ENCODE data around the gene SLC35A1. TPM values are rescaled to one million over a fixed set of nuclear protein-coding genes. Genes with fewer than 3 reads are reported as not detected.

Gene SLC35A1
- total RNA-seq (10 to 100 TPM; 16.5 to 17.2 TPM), polyA plus RNA-seq (ENCODE audit: insufficient read depth, low read depth, low replicate concordance) (20.2 TPM)
- long read RNA-seq, donor 1, transcript SLC35A1-201 (8 exons, 1,851 nt), result major isoform, 7 of 17 reads
- long read RNA-seq, donor 1, partial matches to known transcripts, result 10 of 17 reads
- long read RNA-seq, donor 1, other reads (novel, unspliced or antisense), result 0 of 17 reads
- long read RNA-seq, donor 2, transcript SLC35A1-201 (8 exons, 1,851 nt), result major isoform, 8 of 8 reads
- long read RNA-seq, donor 2, partial matches to known transcripts, result 0 of 8 reads
- long read RNA-seq, donor 2, other reads (novel, unspliced or antisense), result 0 of 8 reads

- no peaks in the 10 kb centered on the region for H3K27me3 ChIP-seq
- H3K4me3 ChIP-seq, result peak within 1 kb of the TSS; percentile 86 to 99
- H3K9me3 ChIP-seq, result no peaks in the 10 kb centered on the region
- TF ChIP-seq CTCF (IDR thresholded peaks at IDR 0.05) (peak; percentile 11 to 42 (median 29)), POLR2A (IDR thresholded peaks at IDR 0.05) (peak; percentile 43)
- peak within 1 kb of the TSS; percentile 89 to 95 for H3K27ac ChIP-seq
- peak; percentile 91 for DNase-seq
- intact Hi-C loops (cut with DNase I; ENCODE audit: low total_unique reads), result no loop called here
- 0% methylated on average over 6 to 29 of the region's 70 CpGs for WGBS, 2 donors
- H3K36me3 ChIP-seq (ENCODE audit: low read depth, missing control alignments), result no peaks in the 10 kb centered on the region
- peaks cover 6% of the 10 kb centered on the region for H3K4me1 ChIP-seq
Measured at GRCh38 chr6:87472525-87473418, at the start of gene SLC35A1. TSS of gene SLC35A1 (plus strand) at chr6:87472974. CDS start at chr6:87473004, 30 bp downstream.

- H3K9me3 ChIP-seq, result no peaks in the 10 kb centered on the region
- 91 to 99% methylated on average over 4 of the region's 4 CpGs for WGBS, 2 donors
- no peak for TF ChIP-seq POLR2A (IDR thresholded peaks at IDR 0.05)
- no peak for TF ChIP-seq CTCF (IDR thresholded peaks at IDR 0.05)
- H3K36me3 ChIP-seq (ENCODE audit: low read depth, missing control alignments), result no peaks in the 10 kb centered on the region
- intact Hi-C loops (cut with DNase I; ENCODE audit: low total_unique reads), result no loop called here
- DNase-seq, result no peak
- no peaks in the 10 kb centered on the region for H3K27me3 ChIP-seq
- no peaks in the 10 kb centered on the region for H3K4me1 ChIP-seq
- no peak overlapping the region for H3K4me3 ChIP-seq
- H3K27ac ChIP-seq, result no peak overlapping the region
Measured at GRCh38 chr6:87426789-87427188, 46.0 kb upstream of the SLC35A1 start.

- no peak overlapping the region for H3K4me3 ChIP-seq
- no peaks in the 10 kb centered on the region for H3K9me3 ChIP-seq
- H3K4me1 ChIP-seq, result no peaks in the 10 kb centered on the region
- H3K36me3 ChIP-seq (ENCODE audit: low read depth, missing control alignments), result no peaks in the 10 kb centered on the region
- H3K27me3 ChIP-seq, result no peaks in the 10 kb centered on the region
- no peak overlapping the region for H3K27ac ChIP-seq
- TF ChIP-seq CTCF (IDR thresholded peaks at IDR 0.05) (no peak), POLR2A (IDR thresholded peaks at IDR 0.05) (no peak)
- intact Hi-C loops (cut with DNase I; ENCODE audit: low total_unique reads), result no loop called here
- DNase-seq, result no peak
- WGBS, 2 donors, result 68 to 82% methylated on average over 3 of the region's 3 CpGs
Measured at GRCh38 chr6:87430499-87430898, 42.3 kb upstream of the SLC35A1 start.

- H3K27me3 ChIP-seq, result no peaks in the 10 kb centered on the region
- no peaks in the 10 kb centered on the region for H3K4me1 ChIP-seq
- TF ChIP-seq CTCF (IDR thresholded peaks at IDR 0.05), result no peak
- no peak for TF ChIP-seq POLR2A (IDR thresholded peaks at IDR 0.05)
- H3K4me3 ChIP-seq, result no peak overlapping the region
- intact Hi-C loops (cut with DNase I; ENCODE audit: low total_unique reads), result no loop called here
- DNase-seq, result no peak
- WGBS, 2 donors, result 82 to 91% methylated on average over 5 of the region's 5 CpGs
- H3K36me3 ChIP-seq (ENCODE audit: low read depth, missing control alignments), result no peaks in the 10 kb centered on the region
- no peak overlapping the region for H3K27ac ChIP-seq
- no peaks in the 10 kb centered on the region for H3K9me3 ChIP-seq
Measured at GRCh38 chr6:87431263-87431662, 41.5 kb upstream of the SLC35A1 start.

Data from testis (tissue), 5 donors.